Mesenchymal stem cell (in vitro differentiated cells and primary cell): ENCODE data around the gene OPRL1.

Experiments used
- DNase-seq: peaks from one replicate; pipeline ENCODE4 v3.0.0-alpha.2; 2013
- H2AFZ ChIP-seq: one replicate; pipeline ENCODE4 v1.6.1; 2013; ENCODE audit warnings: low read depth, mild to moderate bottlenecking, control low read depth, inconsistent platforms, low read length, moderate library complexity
- H2AK5ac ChIP-seq: 2 replicates; pipeline ENCODE4 v1.6.1; 2013; ENCODE audit warnings: low read length, moderate library complexity, mild to moderate bottlenecking, inconsistent platforms; ENCODE audit not compliant: severe bottlenecking
- H2BK120ac ChIP-seq: one replicate; pipeline ENCODE4 v1.6.1; 2013; ENCODE audit warnings: low read depth, mild to moderate bottlenecking, inconsistent platforms, low read length, moderate library complexity
- H2BK12ac ChIP-seq, 2 experiments: one replicate each; pipeline ENCODE4 v1.6.1; 2013; ENCODE audit warnings: inconsistent platforms in 2 of 2, low read length in 2 of 2, mild to moderate bottlenecking in 2 of 2, moderate library complexity in 2 of 2, control low read depth in 1 of 2
- H2BK15ac ChIP-seq: one replicate; pipeline ENCODE4 v1.6.1; 2013; ENCODE audit warnings: mild to moderate bottlenecking, low read depth, inconsistent platforms; ENCODE audit not compliant: poor library complexity, severe bottlenecking
- H2BK5ac ChIP-seq: 2 replicates; pipeline ENCODE4 v1.6.1; 2013; ENCODE audit warnings: low read depth, mild to moderate bottlenecking, low read length, control low read depth, inconsistent platforms; ENCODE audit not compliant: poor library complexity, severe bottlenecking
- H3K14ac ChIP-seq, 2 experiments: one replicate each; pipeline ENCODE4 v1.6.1; 2013; ENCODE audit warnings: inconsistent platforms in 2 of 2, low read length in 2 of 2, control low read depth in 1 of 2, mild to moderate bottlenecking in 1 of 2, moderate library complexity in 1 of 2
- H3K18ac ChIP-seq, 2 experiments: one replicate each; pipeline ENCODE4 v1.6.1; 2013; ENCODE audit warnings: inconsistent platforms in 2 of 2, low read length in 2 of 2, control low read depth in 1 of 2, low read depth in 1 of 2, mild to moderate bottlenecking in 1 of 2
- H3K23ac ChIP-seq, 2 experiments: one replicate each; pipeline ENCODE4 v1.6.1; 2013; ENCODE audit warnings: inconsistent platforms in 2 of 2, low read length in 2 of 2, mild to moderate bottlenecking in 2 of 2, moderate library complexity in 2 of 2, control low read depth in 1 of 2
- H3K27ac ChIP-seq: 2 replicates; pipeline ENCODE4 v1.5.1; 2013; ENCODE audit warnings: mild to moderate bottlenecking, moderate library complexity, low read length, control low read depth, inconsistent platforms; ENCODE audit not compliant: poor library complexity, severe bottlenecking
- H3K27me3 ChIP-seq, 2 experiments: 2 replicates each; pipeline versions ENCODE4 v1.6.1 to v1.7.0; 2013; ENCODE audit warnings: low read length in 2 of 2, mild to moderate bottlenecking in 2 of 2, moderate library complexity in 2 of 2, control low read depth in 1 of 2, inconsistent platforms in 1 of 2; ENCODE audit not compliant: control insufficient read depth in 1 of 2, insufficient read depth in 1 of 2
- H3K36me3 ChIP-seq, 2 experiments: 2 replicates each; pipeline versions ENCODE4 v1.6.1 to v1.7.0; 2013; ENCODE audit warnings: low read length in 2 of 2, control low read depth in 1 of 2, inconsistent platforms in 1 of 2, low read depth in 1 of 2, mild to moderate bottlenecking in 1 of 2; ENCODE audit not compliant: insufficient read depth in 2 of 2, control insufficient read depth in 1 of 2
- H3K4ac ChIP-seq, 2 experiments: one replicate each; pipeline ENCODE4 v1.6.1; 2013; ENCODE audit warnings: inconsistent platforms in 2 of 2, low read length in 2 of 2, mild to moderate bottlenecking in 2 of 2, moderate library complexity in 2 of 2, control low read depth in 1 of 2, low read depth in 1 of 2
- H3K4me1 ChIP-seq: 2 replicates; pipeline ENCODE4 v1.6.1; 2013; ENCODE audit warnings: low read depth, low read length, control low read depth; ENCODE audit not compliant: control insufficient read depth, insufficient read depth
- H3K4me2 ChIP-seq: 2 replicates; pipeline ENCODE4 v1.6.1; 2013; ENCODE audit warnings: low read length, mild to moderate bottlenecking, inconsistent platforms; ENCODE audit not compliant: poor library complexity, severe bottlenecking
- H3K4me3 ChIP-seq, 2 experiments: 2 replicates each; pipeline versions ENCODE4 v1.5.1 to v1.7.0; 2013; ENCODE audit warnings: low read length in 2 of 2, mild to moderate bottlenecking in 2 of 2, control low read depth in 1 of 2, low read depth in 1 of 2; ENCODE audit not compliant: insufficient read depth in 1 of 2
- H3K79me1 ChIP-seq: replicated peaks from 2 replicates; pipeline ENCODE4 v1.6.1; 2013; ENCODE audit warnings: mild to moderate bottlenecking, control low read depth, low read length, inconsistent platforms; ENCODE audit not compliant: poor library complexity, severe bottlenecking
- H3K9ac ChIP-seq: 2 replicates; pipeline ENCODE4 v1.7.0; 2013; ENCODE audit warnings: mild to moderate bottlenecking, low read length, moderate library complexity
- H3K9me3 ChIP-seq: 2 replicates; pipeline ENCODE4 v1.7.0; 2013; ENCODE audit warnings: mild to moderate bottlenecking, low read length; ENCODE audit not compliant: control insufficient read depth
- H4K8ac ChIP-seq: one replicate; pipeline ENCODE4 v1.6.1; 2013; ENCODE audit warnings: inconsistent platforms, mild to moderate bottlenecking, low read length, moderate library complexity
- H4K91ac ChIP-seq: one replicate; pipeline ENCODE4 v1.6.1; 2013; ENCODE audit warnings: mild to moderate bottlenecking, low read length, inconsistent platforms
- WGBS: methylation state at CpG from one replicate; pipeline ENCODE4 v1.1.7; 2013; ENCODE audit warnings: mixed read lengths; 5-methylcytosine and 5-hydroxymethylcytosine counted together

OPRL1 gene

DNA sequence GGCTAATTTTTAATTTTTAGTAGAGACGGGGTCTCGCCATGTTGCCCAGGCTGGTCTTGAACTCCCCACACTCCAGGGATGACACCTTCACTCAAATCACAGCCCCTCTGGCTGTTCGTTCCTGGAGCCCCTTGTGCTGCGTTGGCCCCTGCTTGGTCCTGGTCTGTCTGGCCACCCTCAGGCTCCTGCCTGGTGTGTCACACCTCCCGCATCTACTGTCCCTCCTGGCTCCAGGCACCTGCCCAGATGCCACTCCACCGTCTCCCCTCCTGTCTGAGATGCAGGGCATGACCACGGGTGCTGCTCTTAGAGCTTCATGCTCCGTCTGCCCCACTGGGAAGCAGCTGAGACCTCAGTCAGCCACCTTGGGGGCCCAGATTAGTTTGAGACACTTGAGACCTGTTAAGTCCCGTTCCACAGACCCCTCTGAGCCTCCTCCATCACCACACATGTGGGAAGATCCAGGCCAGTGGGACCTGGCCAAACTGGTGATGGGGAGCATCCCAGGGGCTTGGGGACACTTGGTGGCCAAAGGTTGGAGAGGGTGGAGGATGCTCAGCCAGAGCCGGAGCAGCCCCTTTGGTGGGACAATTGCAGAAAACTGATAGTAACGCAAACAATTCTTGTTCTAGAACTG is 49.4 kb downstream of the OPRL1 start:
- no peak overlapping the region for H2BK120ac ChIP-seq
- H3K4me2 ChIP-seq = no peak overlapping the region
- H3K36me3 ChIP-seq = no peaks in the 10 kb centered on the region
- peaks cover 7 to 47% of the 10 kb centered on the region in 2 experiments for H3K27me3 ChIP-seq
- H3K9ac ChIP-seq = no peak overlapping the region
- no peak overlapping the region for H4K8ac ChIP-seq
- DNase-seq = no peak
- no peaks in the 10 kb centered on the region for H3K79me1 ChIP-seq
- H3K9me3 ChIP-seq = peaks cover 3% of the 10 kb centered on the region
- H3K18ac ChIP-seq = no peak overlapping the region
- H3K4me1 ChIP-seq = no peaks in the 10 kb centered on the region
- H3K23ac ChIP-seq = no peak overlapping the region
- H2AK5ac ChIP-seq = no peak overlapping the region
- H3K4ac ChIP-seq = no peak overlapping the region
- no peak overlapping the region for H3K27ac ChIP-seq
- H2BK12ac ChIP-seq = no peak overlapping the region
- H2BK5ac ChIP-seq = no peak overlapping the region
- H2BK15ac ChIP-seq = no peak overlapping the region
- WGBS = 84% methylated on average over 11 of the region's 11 CpGs
- H3K14ac ChIP-seq = no peak overlapping the region
- H2AFZ ChIP-seq = no peak overlapping the region
- no peak overlapping the region for H3K4me3 ChIP-seq
- H4K91ac ChIP-seq = no peak overlapping the region

DNA sequence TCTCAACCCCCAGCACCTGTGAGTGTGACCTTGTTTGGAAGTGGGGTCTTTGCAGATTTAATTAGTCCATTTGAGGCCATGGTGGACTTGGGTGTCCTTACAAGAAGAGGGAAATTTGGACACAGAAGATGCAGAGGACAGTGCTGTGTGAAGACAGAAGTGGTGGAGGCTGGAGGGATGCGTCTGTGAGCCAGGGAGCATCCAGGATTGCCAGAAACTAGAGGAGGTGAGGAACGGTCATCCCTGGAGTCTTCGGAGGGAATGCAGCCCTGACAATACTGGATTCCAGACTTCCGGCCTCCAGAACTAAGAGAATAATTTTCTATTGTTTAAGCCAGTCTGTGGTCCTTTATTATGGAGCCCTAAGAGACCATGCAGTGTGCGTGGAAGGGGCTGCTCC is 50.4 kb downstream of the OPRL1 start:
- Histone ChIP-seq H3K9me3 (peaks cover 3% of the 10 kb centered on the region), H3K79me1 (no peaks in the 10 kb centered on the region), H3K27me3 (peaks cover 7 to 43% of the 10 kb centered on the region in 2 experiments), H3K23ac (no peak overlapping the region), H3K4me2 (no peak overlapping the region), H2BK12ac (no peak overlapping the region), H3K27ac (no peak overlapping the region), H3K4ac (no peak overlapping the region), H2BK120ac (no peak overlapping the region), H2AK5ac (no peak overlapping the region), H3K36me3 (no peaks in the 10 kb centered on the region), H3K9ac (no peak overlapping the region), H3K4me1 (no peaks in the 10 kb centered on the region), H3K18ac (no peak overlapping the region), H4K8ac (no peak overlapping the region), H2BK5ac (no peak overlapping the region), H3K4me3 (no peak overlapping the region), H2BK15ac (no peak overlapping the region), H2AFZ (no peak overlapping the region), H3K14ac (no peak overlapping the region), H4K91ac (no peak overlapping the region)
- 87% methylated on average over 5 of the region's 5 CpGs for WGBS
- DNase-seq = no peak

- 78% methylated on average over 10 of the region's 10 CpGs for WGBS
- peaks cover 7 to 46% of the 10 kb centered on the region in 2 experiments for H3K27me3 ChIP-seq
- H4K8ac ChIP-seq = no peak overlapping the region
Observed at GRCh38 chr20:64130876-64131275, 51.0 kb downstream of the OPRL1 start.

GRCh38 chr20:64131406-64131805 is 51.5 kb downstream of the OPRL1 start:
- H3K79me1 ChIP-seq = no peaks in the 10 kb centered on the region
- H3K4me3 ChIP-seq = no peak overlapping the region
- H2AFZ ChIP-seq = no peak overlapping the region
- H3K36me3 ChIP-seq = no peaks in the 10 kb centered on the region
- H3K4me2 ChIP-seq = no peak overlapping the region
- H3K14ac ChIP-seq = no peak overlapping the region
- no peak overlapping the region for H4K8ac ChIP-seq
- H3K27me3 ChIP-seq = peaks cover 10 to 44% of the 10 kb centered on the region in 2 experiments
- no peak overlapping the region for H2BK15ac ChIP-seq
- H3K18ac ChIP-seq = no peak overlapping the region
- DNase-seq = peak; percentile 7
- no peak overlapping the region for H2BK5ac ChIP-seq
- no peak overlapping the region for H3K4ac ChIP-seq
- no peak overlapping the region for H2BK120ac ChIP-seq
- H3K23ac ChIP-seq = no peak overlapping the region
- H3K9ac ChIP-seq = no peak overlapping the region
- H2BK12ac ChIP-seq = no peak overlapping the region
- no peak overlapping the region for H2AK5ac ChIP-seq
- no peak overlapping the region for H3K27ac ChIP-seq
- 93% methylated on average over 4 of the region's 4 CpGs for WGBS
- H3K4me1 ChIP-seq = no peaks in the 10 kb centered on the region
- H3K9me3 ChIP-seq = peaks cover 3% of the 10 kb centered on the region
- no peak overlapping the region for H4K91ac ChIP-seq

More at GRCh38 chr20:64130876-64131275, 51.0 kb downstream of the OPRL1 start:
- Histone ChIP-seq H3K14ac (no peak overlapping the region), H3K27ac (no peak overlapping the region), H2BK5ac (no peak overlapping the region), H3K4ac (no peak overlapping the region), H2AFZ (no peak overlapping the region), H4K91ac (no peak overlapping the region), H2BK120ac (no peak overlapping the region), H2BK12ac (no peak overlapping the region), H3K4me3 (no peak overlapping the region), H3K9ac (no peak overlapping the region), H3K36me3 (no peaks in the 10 kb centered on the region), H3K4me1 (no peaks in the 10 kb centered on the region), H2BK15ac (no peak overlapping the region), H3K4me2 (no peak overlapping the region), H3K23ac (no peak overlapping the region), H2AK5ac (no peak overlapping the region), H3K79me1 (no peaks in the 10 kb centered on the region), H3K18ac (no peak overlapping the region), H3K9me3 (peaks cover 3% of the 10 kb centered on the region)
- DNase-seq = no peak
